Measurements from ENCODE around the gene FUT1. TPM values are rescaled to one million over a fixed set of nuclear protein-coding genes. Genes with fewer than 3 reads are reported as not detected.
A peak's percentile ranks its signal among the peaks of the same experiment; 100 is the strongest.
"Not testable (repeated sequence)": the region's sequence is repeated elsewhere in the genome, so short reads cannot be mapped to it uniquely, and the experiment has no call there.

Gene FUT1
- total RNA-seq, 1 experiment from 2014 or later: 2.9 TPM

- DNase-seq (ENCODE audit: low read depth): peak; percentile 90
- in situ Hi-C loops (cut with HindIII; ENCODE audit: low pct_unique_long_range_greater_than_20kb, low sequenced_read_pairs): no loop called here
Measured at GRCh38 chr19:48724796-48725753, 27.4 kb downstream of the FUT1 start.

- DNase-seq (ENCODE audit: low read depth): no peak
- in situ Hi-C loops (cut with HindIII; ENCODE audit: low pct_unique_long_range_greater_than_20kb, low sequenced_read_pairs): no loop called here
Measured at GRCh38 chr19:48722196-48722708, 30.2 kb downstream of the FUT1 start.

- in situ Hi-C loops (cut with HindIII; ENCODE audit: low pct_unique_long_range_greater_than_20kb, low sequenced_read_pairs): no loop called here
- DNase-seq (ENCODE audit: low read depth): peak; percentile 99
Measured at GRCh38 chr19:48720613-48721296, 31.7 kb downstream of the FUT1 start.

GRCh38 chr19:48720251-48720612 is 32.2 kb downstream of the FUT1 start:
- no peak for DNase-seq (ENCODE audit: low read depth)
- in situ Hi-C loops (cut with HindIII; ENCODE audit: low pct_unique_long_range_greater_than_20kb, low sequenced_read_pairs): no loop called here

GRCh38 chr19:48719263-48720171 is 32.9 kb downstream of the FUT1 start, which contains the start of gene MAMSTR:
Gene MAMSTR (minus strand): TSS chr19:48719725. CDS start chr19:48719031, 694 bp downstream.
- no peak for DNase-seq (ENCODE audit: low read depth)
- in situ Hi-C loops (cut with HindIII; ENCODE audit: low pct_unique_long_range_greater_than_20kb, low sequenced_read_pairs): no loop called here

- in situ Hi-C loops (cut with HindIII; ENCODE audit: low pct_unique_long_range_greater_than_20kb, low sequenced_read_pairs): no loop called here
- no peak for DNase-seq (ENCODE audit: low read depth)
Measured at GRCh38 chr19:48718711-48719231, 33.7 kb downstream of the FUT1 start.

- in situ Hi-C loops (cut with HindIII; ENCODE audit: low pct_unique_long_range_greater_than_20kb, low sequenced_read_pairs); DNase-seq (ENCODE audit: low read depth): not testable (repeated sequence)
Measured at GRCh38 chr19:48718106-48718505, 34.3 kb downstream of the FUT1 start.

- DNase-seq (ENCODE audit: low read depth): peak; percentile 42
- in situ Hi-C loops (cut with HindIII; ENCODE audit: low pct_unique_long_range_greater_than_20kb, low sequenced_read_pairs): no loop called here
Measured at GRCh38 chr19:48716562-48717291, 35.7 kb downstream of the FUT1 start.

GRCh38 chr19:48715681-48716171 is 36.7 kb downstream of the FUT1 start:
- no peak for DNase-seq (ENCODE audit: low read depth)
- in situ Hi-C loops (cut with HindIII; ENCODE audit: low pct_unique_long_range_greater_than_20kb, low sequenced_read_pairs): no loop called here

GRCh38 chr19:48714759-48715675 is 37.4 kb downstream of the FUT1 start:
- no peak for DNase-seq (ENCODE audit: low read depth)
- in situ Hi-C loops (cut with HindIII; ENCODE audit: low pct_unique_long_range_greater_than_20kb, low sequenced_read_pairs): no loop called here

- peak; percentile 100 for DNase-seq (ENCODE audit: low read depth)
- in situ Hi-C loops (cut with HindIII; ENCODE audit: low pct_unique_long_range_greater_than_20kb, low sequenced_read_pairs): no loop called here
Measured at GRCh38 chr19:48713864-48714755, 38.3 kb downstream of the FUT1 start.

- DNase-seq (ENCODE audit: low read depth): peak; percentile 42
Measured at GRCh38 chr19:48713041-48713863, 39.2 kb downstream of the FUT1 start.

GRCh38 chr19:48711106-48711662 is 41.3 kb downstream of the FUT1 start:
- in situ Hi-C loops (cut with HindIII; ENCODE audit: low pct_unique_long_range_greater_than_20kb, low sequenced_read_pairs): no loop called here

More at GRCh38 chr19:48713041-48713863, 39.2 kb downstream of the FUT1 start:
- in situ Hi-C loops (cut with HindIII; ENCODE audit: low pct_unique_long_range_greater_than_20kb, low sequenced_read_pairs): no loop called here

GRCh38 chr19:48708471-48708870 is 44.0 kb downstream of the FUT1 start:
- in situ Hi-C loops (cut with HindIII; ENCODE audit: low pct_unique_long_range_greater_than_20kb, low sequenced_read_pairs): no loop called here
- DNase-seq (ENCODE audit: low read depth): no peak

More at GRCh38 chr19:48711106-48711662, 41.3 kb downstream of the FUT1 start:
- no peak for DNase-seq (ENCODE audit: low read depth)
